Activated CD8-positive, alpha-beta T cell treated with anti-CD3 and anti-CD28 coated beads for 36 hours (primary cell): ENCODE results near the gene IL31. TPM values are rescaled to one million over a fixed set of nuclear protein-coding genes. Genes with fewer than 3 reads are reported as not detected.
A peak's percentile ranks its signal among the peaks of the same experiment; 100 is the strongest.

Experiments used
- ATAC-seq: fragments of 200-7000 bp; cut with Tn5 transposase; one replicate; pipeline ENCODE4 v1.10.0; 2021; ENCODE audit warnings: mild to moderate bottlenecking, moderate library complexity
- CTCF ChIA-PET: fragments of 350-600 bp; sonication (Branson Sonifier 250); formaldehyde crosslinking; loops from one replicate; lab custom pipeline; 2021; ENCODE audit warnings: antibody characterized with exemption; lab: Charles Lee
- POLR2A ChIA-PET: fragments of 350-600 bp; sonication (Branson Sonifier 250); formaldehyde crosslinking; loops from one replicate; lab custom pipeline; 2021; ENCODE audit warnings: antibody characterized with exemption; lab: Charles Lee
- DNase-seq: peaks from one replicate; pipeline ENCODE4 v3.0.0-alpha.2; 2020
- H3K27ac Mint-ChIP-seq: one replicate; pipeline ENCODE4 v1.8.0; 2021; ENCODE audit warnings: mild to moderate bottlenecking, mixed read lengths
- H3K27me3 Mint-ChIP-seq: one replicate; pipeline ENCODE4 v1.8.0; 2021; ENCODE audit warnings: mixed read lengths
- H3K36me3 Mint-ChIP-seq: one replicate; pipeline ENCODE4 v1.8.0; 2021; ENCODE audit warnings: low read depth, mixed read lengths
- H3K4me1 Mint-ChIP-seq: one replicate; pipeline ENCODE4 v1.8.0; 2021; ENCODE audit warnings: low read depth, mixed read lengths
- H3K4me3 Mint-ChIP-seq: one replicate; pipeline ENCODE4 v1.8.0; 2021; ENCODE audit warnings: mild to moderate bottlenecking, moderate library complexity, mixed read lengths
- H3K9me3 Mint-ChIP-seq: one replicate; pipeline ENCODE4 v1.8.0; 2021; ENCODE audit warnings: mixed read lengths
- intact Hi-C: fragments of 100-400 bp; cut with micrococcal nuclease; formaldehyde crosslinking; loops from one replicate; pipeline ENCODE4 v1.10.0; 2022
- total RNA-seq, 2 experiments: library from RNA; stranded (reverse); gene quantifications; one replicate each; pipeline ENCODE4 v1.2.3, GENCODE V29; 2021
- TF ChIP-seq, protein P1 (sequence below): fragments of 200-600 bp; IDR thresholded peaks from one replicate; pipeline ENCODE4 v1.8.0; 2022; ENCODE audit warnings: antibody characterized with exemption, mild to moderate bottlenecking

IL31 gene
- total RNA-seq, 2 experiments from 2014 or later: not detected

DNA sequence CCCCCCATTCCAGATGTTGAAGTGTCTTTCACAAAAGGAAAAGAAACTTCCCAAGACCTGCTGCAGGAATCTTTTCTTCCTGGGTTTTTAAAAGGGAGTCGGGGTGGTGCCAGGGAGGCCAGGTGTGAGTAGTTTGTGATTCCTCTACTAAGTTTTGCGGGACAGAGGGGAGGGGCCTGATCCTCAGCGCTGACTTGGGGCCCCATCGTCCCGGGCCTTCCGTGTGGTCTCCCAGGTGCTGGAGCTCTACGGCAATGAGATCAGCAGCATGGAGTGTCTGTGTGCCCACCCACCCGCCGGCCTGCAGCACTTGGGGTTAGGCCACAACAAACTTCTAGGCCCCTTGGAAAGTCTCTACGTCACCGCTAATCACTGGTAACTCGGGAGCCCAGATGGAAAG lies 13.4 kb upstream of the IL31 start:
- peaks cover 9% of the 10 kb centered on the region for H3K27me3 Mint-ChIP-seq
- H3K27ac Mint-ChIP-seq: no peak overlapping the region
- H3K4me1 Mint-ChIP-seq: peaks cover 10% of the 10 kb centered on the region
- TF ChIP-seq, protein P1, sequence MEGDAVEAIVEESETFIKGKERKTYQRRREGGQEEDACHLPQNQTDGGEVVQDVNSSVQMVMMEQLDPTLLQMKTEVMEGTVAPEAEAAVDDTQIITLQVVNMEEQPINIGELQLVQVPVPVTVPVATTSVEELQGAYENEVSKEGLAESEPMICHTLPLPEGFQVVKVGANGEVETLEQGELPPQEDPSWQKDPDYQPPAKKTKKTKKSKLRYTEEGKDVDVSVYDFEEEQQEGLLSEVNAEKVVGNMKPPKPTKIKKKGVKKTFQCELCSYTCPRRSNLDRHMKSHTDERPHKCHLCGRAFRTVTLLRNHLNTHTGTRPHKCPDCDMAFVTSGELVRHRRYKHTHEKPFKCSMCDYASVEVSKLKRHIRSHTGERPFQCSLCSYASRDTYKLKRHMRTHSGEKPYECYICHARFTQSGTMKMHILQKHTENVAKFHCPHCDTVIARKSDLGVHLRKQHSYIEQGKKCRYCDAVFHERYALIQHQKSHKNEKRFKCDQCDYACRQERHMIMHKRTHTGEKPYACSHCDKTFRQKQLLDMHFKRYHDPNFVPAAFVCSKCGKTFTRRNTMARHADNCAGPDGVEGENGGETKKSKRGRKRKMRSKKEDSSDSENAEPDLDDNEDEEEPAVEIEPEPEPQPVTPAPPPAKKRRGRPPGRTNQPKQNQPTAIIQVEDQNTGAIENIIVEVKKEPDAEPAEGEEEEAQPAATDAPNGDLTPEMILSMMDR: no peak
- ATAC-seq (no peak), DNase-seq (no peak)
- no peak overlapping the region for H3K4me3 Mint-ChIP-seq
- no peaks in the 10 kb centered on the region for H3K9me3 Mint-ChIP-seq
- CTCF ChIA-PET: no interaction called here
- H3K36me3 Mint-ChIP-seq: no peaks in the 10 kb centered on the region
- POLR2A ChIA-PET: no interaction called here
- intact Hi-C loops: loop anchor here (10.0 kb wide), 1 partner anchor 53 kb away; no protein-coding TSS in a partner anchor

DNA sequence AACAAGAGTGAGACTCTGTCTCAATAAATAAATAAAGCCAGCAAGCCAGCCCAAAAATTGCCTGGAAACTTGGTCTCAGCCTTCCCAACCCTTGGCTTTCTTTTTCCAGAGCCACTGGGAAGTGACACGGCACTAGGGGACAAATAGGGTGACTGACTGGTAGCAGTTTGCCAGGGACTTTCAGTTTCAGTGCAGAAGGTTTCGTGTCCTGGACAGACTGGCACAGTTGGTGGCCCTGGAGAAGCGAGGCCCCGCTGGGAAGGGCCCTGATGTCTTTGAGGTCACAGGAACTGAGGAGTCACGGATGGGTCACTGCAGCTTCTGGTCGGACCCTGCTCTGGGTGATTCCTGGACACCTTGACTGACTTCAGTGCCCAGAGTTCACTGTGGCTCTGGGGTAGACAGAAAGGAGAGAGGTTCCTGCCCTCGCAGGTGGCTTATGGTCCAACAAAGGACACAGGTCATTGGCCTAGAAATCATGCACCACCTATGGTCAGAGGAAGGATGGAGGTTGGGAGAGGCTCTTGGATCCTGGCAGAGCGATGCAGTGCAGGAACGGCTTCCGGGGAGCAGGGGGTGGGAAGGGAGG lies 11.6 kb upstream of the IL31 start:
- Mint-ChIP-seq H3K4me3 (no peak overlapping the region), H3K27me3 (peaks cover 9% of the 10 kb centered on the region), H3K36me3 (no peaks in the 10 kb centered on the region), H3K27ac (no peak overlapping the region), H3K4me1 (peaks cover 10% of the 10 kb centered on the region), H3K9me3 (no peaks in the 10 kb centered on the region)
- ChIA-PET POLR2A (no interaction called here), CTCF (interaction anchor here (1.5 kb wide), 1 partner anchor 62 kb away, joined by 4 read pairs; no protein-coding TSS in a partner anchor)
- intact Hi-C loops: loop anchor here (10.0 kb wide), 1 partner anchor 51 kb away; no protein-coding TSS in a partner anchor
- no peak for DNase-seq
- no peak for ATAC-seq
- TF ChIP-seq, protein P1: no peak

DNA sequence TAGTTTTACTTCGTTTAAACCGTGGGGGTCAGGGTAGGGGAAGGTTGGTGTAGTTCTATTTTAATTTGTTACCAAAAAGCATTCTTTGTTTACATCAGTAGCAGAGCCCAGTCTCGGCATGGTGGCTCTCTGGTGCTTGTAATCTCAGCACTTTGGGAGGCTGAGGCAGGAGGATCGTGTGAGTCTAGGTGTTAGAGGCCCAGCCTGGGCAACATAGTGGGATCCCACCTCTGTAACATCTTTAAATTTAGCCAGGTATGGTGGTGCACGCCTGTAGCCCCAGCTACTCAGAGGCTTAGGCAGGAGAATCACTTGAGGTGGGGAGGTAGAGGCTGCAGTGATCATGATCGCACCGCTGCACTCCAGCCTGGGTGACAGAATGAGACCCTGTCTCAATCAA lies 11.1 kb upstream of the IL31 start:
- Mint-ChIP-seq H3K36me3 (no peaks in the 10 kb centered on the region), H3K4me3 (no peak overlapping the region), H3K9me3 (no peaks in the 10 kb centered on the region), H3K27me3 (peaks cover 9% of the 10 kb centered on the region), H3K27ac (no peak overlapping the region), H3K4me1 (peaks cover 10% of the 10 kb centered on the region)
- DNase-seq (no peak), ATAC-seq (no peak)
- ChIA-PET POLR2A (no interaction called here), CTCF (no interaction called here)
- TF ChIP-seq, protein P1: no peak
- intact Hi-C loops: loop anchor here (10.0 kb wide), 1 partner anchor 50 kb away; no protein-coding TSS in a partner anchor

DNA sequence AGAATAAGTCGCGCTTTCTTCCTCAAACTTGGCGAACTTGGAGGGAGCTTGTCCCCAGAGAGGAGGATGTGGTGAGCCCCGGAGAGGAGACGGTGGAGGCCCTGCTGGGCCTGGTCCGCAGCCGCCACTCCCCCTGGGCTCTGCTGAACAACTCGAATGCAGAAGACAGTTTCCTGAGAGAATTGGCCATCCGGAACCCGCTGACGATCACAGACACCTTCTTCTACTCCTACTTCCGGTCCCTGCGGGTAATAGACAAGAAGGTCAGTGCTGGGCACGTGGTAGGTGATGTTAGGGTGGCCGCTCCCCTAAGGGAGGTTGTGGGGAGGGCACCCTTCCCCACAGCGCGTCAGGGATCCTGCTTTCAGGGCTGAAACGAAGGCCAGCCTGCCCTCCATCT lies 10.5 kb upstream of the IL31 start:
- ChIA-PET POLR2A (interaction anchor here (1.4 kb wide), 1 partner anchor 11 kb away, joined by 5 read pairs; the partner anchor contains the start of gene IL31), CTCF (no interaction called here)
- ATAC-seq (no peak), DNase-seq (peak; percentile 25)
- H3K4me3 Mint-ChIP-seq: peak overlapping the region; percentile 20
- peaks cover 10% of the 10 kb centered on the region for H3K4me1 Mint-ChIP-seq
- TF ChIP-seq, protein P1: no peak
- peaks cover 9% of the 10 kb centered on the region for H3K27me3 Mint-ChIP-seq
- H3K36me3 Mint-ChIP-seq: no peaks in the 10 kb centered on the region
- no peak overlapping the region for H3K27ac Mint-ChIP-seq
- intact Hi-C loops: loop anchor here (10.0 kb wide), 1 partner anchor 50 kb away; no protein-coding TSS in a partner anchor
- no peaks in the 10 kb centered on the region for H3K9me3 Mint-ChIP-seq

DNA sequence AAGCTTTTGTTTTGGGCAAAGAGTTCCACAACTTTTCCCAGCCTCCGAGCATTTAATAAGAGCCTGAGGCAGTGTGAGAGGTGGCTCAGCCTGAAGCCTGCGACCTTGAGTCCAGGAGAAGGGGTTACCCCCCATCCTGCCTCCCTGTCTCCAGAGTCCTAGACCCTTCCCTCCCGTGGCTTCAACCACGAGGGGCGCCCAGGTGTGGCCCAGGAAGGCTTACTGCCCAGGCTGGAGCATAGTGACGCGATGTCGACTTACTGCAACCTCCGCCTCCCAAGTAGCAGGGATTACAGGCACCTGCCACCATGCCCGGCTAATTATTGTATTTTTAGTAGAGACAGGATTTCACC lies 9.5 kb upstream of the IL31 start:
- Mint-ChIP-seq H3K27me3 (peaks cover 9% of the 10 kb centered on the region), H3K27ac (no peak overlapping the region), H3K4me1 (peaks cover 10% of the 10 kb centered on the region), H3K36me3 (no peaks in the 10 kb centered on the region), H3K4me3 (peak overlapping the region; percentile 68), H3K9me3 (no peaks in the 10 kb centered on the region)
- no peak for ATAC-seq
- ChIA-PET CTCF (interaction anchor here (0.9 to 1.3 kb wide), 2 partner anchors 11 to 129 kb away, joined by 4 to 5 read pairs; no protein-coding TSS in a partner anchor), POLR2A (interaction anchor here (1.4 kb wide), 1 partner anchor 10 kb away, joined by 5 read pairs; the partner anchor contains the start of gene IL31)
- intact Hi-C loops: loop anchor here (10.0 kb wide), 1 partner anchor 49 kb away; no protein-coding TSS in a partner anchor
- DNase-seq: no peak
- TF ChIP-seq, protein P1: no peak
